ENCODE results near the gene ACBD3.

DNA sequence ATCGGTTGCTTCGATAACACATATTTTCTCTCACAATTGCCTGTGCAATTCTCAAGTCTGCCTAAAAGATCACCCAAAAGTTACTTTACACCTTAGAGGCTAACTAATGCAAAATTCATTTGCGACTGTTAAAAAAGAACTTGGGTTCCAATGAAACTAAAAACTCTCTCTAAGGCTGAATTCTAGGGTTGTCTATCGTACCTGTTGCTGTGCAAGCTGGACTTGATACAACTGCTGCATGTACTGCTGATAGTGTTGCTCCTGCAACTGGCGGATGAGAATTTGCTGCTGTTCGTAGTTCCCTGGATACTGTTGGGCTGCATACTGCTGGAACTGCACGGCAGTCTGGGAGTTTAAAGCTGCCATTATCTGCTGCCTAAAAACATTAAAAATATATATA is 27.6 kb downstream of the ACBD3 start:
- TF ChIP-seq EZH2phosphoT487 (IDR thresholded peaks at IDR 0.05; ENCODE audit: insufficient read depth, low read depth) (no peak), EZH2 (IDR thresholded peaks at IDR 0.05; ENCODE audit: insufficient read depth, poor library complexity, severe bottlenecking) (no peak)
